ENCODE data around the gene RBM19.
"Not testable (repeated sequence)": the region's sequence is repeated elsewhere in the genome, so short reads cannot be mapped to it uniquely, and the experiment has no call there.

The RBM19 gene

DNA sequence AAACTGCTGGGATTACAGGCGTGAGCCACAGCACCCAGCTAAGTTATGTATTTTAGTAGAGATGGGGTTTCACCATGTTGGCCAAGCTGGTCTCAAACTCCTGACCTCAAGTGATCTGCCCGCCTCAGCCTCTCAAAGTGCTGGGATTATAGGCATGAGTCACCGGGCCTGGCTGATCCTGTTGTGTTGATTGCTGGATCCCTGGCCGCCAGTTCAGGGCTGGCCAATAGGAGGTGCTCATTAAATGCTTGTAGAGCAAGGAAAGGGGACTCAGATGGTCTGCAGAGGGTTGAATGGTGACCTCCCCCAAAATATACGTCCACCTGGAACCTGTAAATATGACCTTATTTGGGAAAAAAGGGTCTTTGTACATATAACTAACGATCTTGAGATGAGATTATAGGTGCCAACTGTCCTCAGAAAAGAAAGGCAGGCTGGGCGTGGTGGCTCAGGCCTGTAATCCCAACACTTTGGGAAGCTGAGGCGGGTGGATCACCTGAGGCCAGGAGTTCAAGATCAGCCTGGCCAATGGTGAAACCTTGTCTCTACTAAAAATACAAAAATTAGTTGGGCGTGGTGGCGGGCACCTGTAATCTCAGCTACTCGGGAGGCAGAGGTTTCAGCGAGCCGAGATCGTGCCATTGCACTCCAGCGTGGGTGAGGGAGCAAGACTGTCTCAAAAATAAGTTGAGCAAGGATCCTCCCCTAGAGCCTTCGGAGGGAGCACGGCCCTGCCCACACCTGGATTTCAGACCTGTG, 156.5 kb downstream of the RBM19 start:
- H3K36me3 ChIP-seq; H3K27ac ChIP-seq; H3K9me3 ChIP-seq (ENCODE audit: severe bottlenecking); H3K4me3 ChIP-seq (ENCODE audit: low read depth, low read length); H3K27me3 ChIP-seq (ENCODE audit: insufficient read depth, low read depth, severe bottlenecking): not testable (repeated sequence)
- peak; percentile 55 for DNase-seq
- TF ChIP-seq, protein P1, sequence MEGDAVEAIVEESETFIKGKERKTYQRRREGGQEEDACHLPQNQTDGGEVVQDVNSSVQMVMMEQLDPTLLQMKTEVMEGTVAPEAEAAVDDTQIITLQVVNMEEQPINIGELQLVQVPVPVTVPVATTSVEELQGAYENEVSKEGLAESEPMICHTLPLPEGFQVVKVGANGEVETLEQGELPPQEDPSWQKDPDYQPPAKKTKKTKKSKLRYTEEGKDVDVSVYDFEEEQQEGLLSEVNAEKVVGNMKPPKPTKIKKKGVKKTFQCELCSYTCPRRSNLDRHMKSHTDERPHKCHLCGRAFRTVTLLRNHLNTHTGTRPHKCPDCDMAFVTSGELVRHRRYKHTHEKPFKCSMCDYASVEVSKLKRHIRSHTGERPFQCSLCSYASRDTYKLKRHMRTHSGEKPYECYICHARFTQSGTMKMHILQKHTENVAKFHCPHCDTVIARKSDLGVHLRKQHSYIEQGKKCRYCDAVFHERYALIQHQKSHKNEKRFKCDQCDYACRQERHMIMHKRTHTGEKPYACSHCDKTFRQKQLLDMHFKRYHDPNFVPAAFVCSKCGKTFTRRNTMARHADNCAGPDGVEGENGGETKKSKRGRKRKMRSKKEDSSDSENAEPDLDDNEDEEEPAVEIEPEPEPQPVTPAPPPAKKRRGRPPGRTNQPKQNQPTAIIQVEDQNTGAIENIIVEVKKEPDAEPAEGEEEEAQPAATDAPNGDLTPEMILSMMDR (IDR thresholded peaks at IDR 0.05; ENCODE audit: low read depth, low read length), result peak; percentile 22; the same call in 1 of the 2 replicates

GRCh38 chr12:113808095-113808951, 157.8 kb downstream of the RBM19 start:
- H3K4me3 ChIP-seq (ENCODE audit: low read depth, low read length), result no peak overlapping the region
- TF ChIP-seq, protein P1 (IDR thresholded peaks at IDR 0.05; ENCODE audit: low read depth, low read length), result no peak
- H3K27me3 ChIP-seq (ENCODE audit: insufficient read depth, low read depth, severe bottlenecking), result no peaks in the 10 kb centered on the region
- H3K36me3 ChIP-seq, result no peaks in the 10 kb centered on the region
- H3K9me3 ChIP-seq (ENCODE audit: severe bottlenecking), result no peaks in the 10 kb centered on the region
- no peak overlapping the region for H3K27ac ChIP-seq
- no peak for DNase-seq

DNA sequence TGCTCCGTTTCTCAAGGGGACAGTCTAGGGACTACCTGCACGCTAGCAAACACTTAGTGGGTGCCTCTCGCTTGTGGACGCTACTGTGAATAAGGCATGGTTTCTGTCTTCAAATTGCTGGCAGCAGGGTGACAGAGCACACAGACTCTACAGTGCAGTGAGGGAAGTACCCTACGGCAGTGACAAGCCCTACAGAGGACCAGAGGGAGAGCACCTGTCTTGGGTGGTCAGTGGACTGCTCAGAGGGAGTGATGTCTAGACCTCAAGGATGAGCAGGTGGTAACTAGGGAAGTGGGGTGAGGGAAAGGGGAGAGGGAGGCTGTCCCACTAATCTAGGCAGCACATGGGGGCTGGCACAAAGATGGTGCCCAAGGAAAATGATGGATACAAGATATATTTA, 160.5 kb downstream of the RBM19 start:
- TF ChIP-seq, protein P1 (IDR thresholded peaks at IDR 0.05; ENCODE audit: low read depth, low read length), result no peak
- Histone ChIP-seq H3K27ac (no peak overlapping the region), H3K36me3 (no peaks in the 10 kb centered on the region), H3K4me3 (ENCODE audit: low read depth, low read length) (no peak overlapping the region), H3K27me3 (ENCODE audit: insufficient read depth, low read depth, severe bottlenecking) (no peaks in the 10 kb centered on the region), H3K9me3 (ENCODE audit: severe bottlenecking) (no peaks in the 10 kb centered on the region)
- no peak for DNase-seq

GRCh38 chr12:113804961-113805600, 161.0 kb downstream of the RBM19 start:
- no peak for DNase-seq
- Histone ChIP-seq H3K27ac (no peak overlapping the region), H3K4me3 (ENCODE audit: low read depth, low read length) (no peak overlapping the region), H3K36me3 (no peaks in the 10 kb centered on the region), H3K27me3 (ENCODE audit: insufficient read depth, low read depth, severe bottlenecking) (no peaks in the 10 kb centered on the region), H3K9me3 (ENCODE audit: severe bottlenecking) (no peaks in the 10 kb centered on the region)
- TF ChIP-seq, protein P1 (IDR thresholded peaks at IDR 0.05; ENCODE audit: low read depth, low read length), result no peak

DNA sequence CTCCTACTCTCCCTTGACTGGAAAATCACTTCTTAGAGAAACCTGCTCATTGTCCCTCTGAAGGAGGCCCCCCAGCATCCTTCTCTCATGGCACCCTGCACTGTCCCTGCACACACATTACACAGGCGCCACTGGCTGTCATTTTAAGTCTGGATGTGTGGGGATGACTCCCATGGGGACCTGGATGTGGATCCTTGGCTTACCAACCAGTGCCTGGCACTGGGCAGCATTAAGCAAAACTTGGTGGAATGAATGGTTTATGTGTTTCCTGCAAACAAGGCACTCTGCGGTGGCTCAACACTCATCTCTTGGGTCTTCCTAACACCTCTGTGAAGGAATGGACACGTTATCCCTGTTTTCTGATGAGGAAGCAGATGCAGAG, 162.4 kb downstream of the RBM19 start:
- Histone ChIP-seq H3K27me3 (ENCODE audit: insufficient read depth, low read depth, severe bottlenecking) (no peaks in the 10 kb centered on the region), H3K27ac (no peak overlapping the region), H3K36me3 (no peaks in the 10 kb centered on the region), H3K9me3 (ENCODE audit: severe bottlenecking) (no peaks in the 10 kb centered on the region), H3K4me3 (ENCODE audit: low read depth, low read length) (no peak overlapping the region)
- no peak for DNase-seq
- TF ChIP-seq, protein P1 (IDR thresholded peaks at IDR 0.05; ENCODE audit: low read depth, low read length), result no peak
